Lung (tissue), 12 donors: ENCODE results near the gene EEF1AKMT2. TPM values are rescaled to one million over a fixed set of nuclear protein-coding genes. Genes with fewer than 3 reads are reported as not detected.

Source experiments
- ATAC-seq: fragments of 200-7000 bp; cut with Tn5 transposase; one replicate; pipeline ENCODE4 v1.9.1; 2020; ENCODE audit warnings: moderate number of reproducible peaks; ENCODE audit not compliant: insufficient read depth, low FRiP score
- DNase-seq, 3 donors: peaks; one replicate each; pipeline ENCODE4 v3.0.0-alpha.2; 2013 to 2017
- H3K27ac ChIP-seq, 2 donors: one replicate each; pipeline ENCODE4 v1.5.1; 2013; ENCODE audit warnings: mild to moderate bottlenecking in 2 of 2, moderate library complexity in 2 of 2, control low read depth in 1 of 2, inconsistent platforms in 1 of 2, low read depth in 1 of 2, low read length in 1 of 2
- H3K27me3 ChIP-seq, 3 donors: one replicate each; pipeline ENCODE4 v1.5.1; 2013; ENCODE audit warnings: low read length in 2 of 3; ENCODE audit not compliant: control insufficient read depth in 3 of 3, insufficient read depth in 3 of 3
- H3K36me3 ChIP-seq, 4 donors: one replicate each; pipeline ENCODE4 v1.5.1; 2013; ENCODE audit warnings: low read length in 4 of 4, mild to moderate bottlenecking in 1 of 4, moderate library complexity in 1 of 4; ENCODE audit not compliant: control insufficient read depth in 4 of 4, insufficient read depth in 4 of 4
- H3K4me1 ChIP-seq, 5 donors: one replicate each; pipeline ENCODE4 v1.5.1; 2013; ENCODE audit warnings: low read length in 5 of 5, mild to moderate bottlenecking in 2 of 5, moderate library complexity in 1 of 5; ENCODE audit not compliant: control insufficient read depth in 5 of 5, insufficient read depth in 5 of 5
- H3K4me3 ChIP-seq: one replicate; pipeline ENCODE4 v1.5.1; 2013; ENCODE audit warnings: mild to moderate bottlenecking, control low read depth, moderate library complexity
- H3K9ac ChIP-seq, 2 donors: one replicate each; pipeline ENCODE4 v1.5.1; 2013; ENCODE audit warnings: low read length in 2 of 2, control low read depth in 1 of 2; ENCODE audit not compliant: insufficient read depth in 1 of 2
- H3K9me3 ChIP-seq, 4 donors: one replicate each; pipeline ENCODE4 v1.5.1; 2013; ENCODE audit warnings: low read length in 3 of 4, mild to moderate bottlenecking in 1 of 4, moderate library complexity in 1 of 4; ENCODE audit not compliant: control insufficient read depth in 4 of 4, insufficient read depth in 3 of 4
- WGBS, 2 donors: extraction: QIAGEN DNeasy Blood & Tissue Kit; methylation state at CpG; one replicate each; pipeline ENCODE4 v1.1.7; 2013; 5-methylcytosine and 5-hydroxymethylcytosine counted together
- polyA plus RNA-seq, 2 donors: library from polyadenylated mRNA; stranded (reverse); fragments of 200-250 nt; gene quantifications; one replicate each; pipeline ENCODE4 v1.2.1, GENCODE V29; 2013
- total RNA-seq, 2 donors: library from RNA; depleted of rRNA in 1 of 2; stranded (reverse); fragments of >200 nt in 1 of 2; gene quantifications; one replicate each; pipeline ENCODE4 v1.2.1, GENCODE V29; 2014 to 2021
- TF ChIP-seq, protein P1 (sequence below): IDR thresholded peaks from 2 replicates; pipeline ENCODE4 v1.5.1; 2012; ENCODE audit warnings: mild to moderate bottlenecking; ENCODE audit errors: control extremely low read depth, extremely low read depth
- donor health status: control.
- donor health status: control.
- donor health status: Bipolar disorder and iron deficiency.
- donor health status: healthy.
- donor health status: DM: yes; HTN: yes; CAD: no.

EEF1AKMT2 gene
- total and polyA plus RNA-seq, 4 donors = 9.0 to 37.9 (median 16.0) TPM

- WGBS, 2 donors = 80 to 88% methylated on average over 5 of the region's 5 CpGs
- no peaks in the 10 kb centered on the region for H3K9me3 ChIP-seq
Measured at GRCh38 chr10:124756156-124756903, 35.4 kb downstream of the EEF1AKMT2 start.

GRCh38 chr10:124755581-124755980, 36.1 kb downstream of the EEF1AKMT2 start:
- TF ChIP-seq, protein P1, sequence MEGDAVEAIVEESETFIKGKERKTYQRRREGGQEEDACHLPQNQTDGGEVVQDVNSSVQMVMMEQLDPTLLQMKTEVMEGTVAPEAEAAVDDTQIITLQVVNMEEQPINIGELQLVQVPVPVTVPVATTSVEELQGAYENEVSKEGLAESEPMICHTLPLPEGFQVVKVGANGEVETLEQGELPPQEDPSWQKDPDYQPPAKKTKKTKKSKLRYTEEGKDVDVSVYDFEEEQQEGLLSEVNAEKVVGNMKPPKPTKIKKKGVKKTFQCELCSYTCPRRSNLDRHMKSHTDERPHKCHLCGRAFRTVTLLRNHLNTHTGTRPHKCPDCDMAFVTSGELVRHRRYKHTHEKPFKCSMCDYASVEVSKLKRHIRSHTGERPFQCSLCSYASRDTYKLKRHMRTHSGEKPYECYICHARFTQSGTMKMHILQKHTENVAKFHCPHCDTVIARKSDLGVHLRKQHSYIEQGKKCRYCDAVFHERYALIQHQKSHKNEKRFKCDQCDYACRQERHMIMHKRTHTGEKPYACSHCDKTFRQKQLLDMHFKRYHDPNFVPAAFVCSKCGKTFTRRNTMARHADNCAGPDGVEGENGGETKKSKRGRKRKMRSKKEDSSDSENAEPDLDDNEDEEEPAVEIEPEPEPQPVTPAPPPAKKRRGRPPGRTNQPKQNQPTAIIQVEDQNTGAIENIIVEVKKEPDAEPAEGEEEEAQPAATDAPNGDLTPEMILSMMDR = no peak
- ATAC-seq (no peak), DNase-seq (no peak)
- Histone ChIP-seq H3K36me3 (peaks cover 4 to 15% (median 8%) of the 10 kb centered on the region in 4 donors), H3K27me3 (no peaks in the 10 kb centered on the region), H3K9ac (no peak overlapping the region), H3K4me1 (peaks cover 0 to 3% (median 0%) of the 10 kb centered on the region in 5 donors), H3K27ac (no peak overlapping the region), H3K4me3 (no peak overlapping the region), H3K9me3 (no peaks in the 10 kb centered on the region)
- 79 to 90% methylated on average over 2 of the region's 2 CpGs for WGBS, 2 donors

More at GRCh38 chr10:124756156-124756903, 35.4 kb downstream of the EEF1AKMT2 start:
- Histone ChIP-seq H3K9ac (no peak overlapping the region), H3K27me3 (no peaks in the 10 kb centered on the region), H3K27ac (no peak overlapping the region), H3K4me1 (peaks cover 0 to 3% (median 0%) of the 10 kb centered on the region in 5 donors), H3K36me3 (peaks cover 5 to 18% (median 7%) of the 10 kb centered on the region in 4 donors), H3K4me3 (no peak overlapping the region)
- DNase-seq (no peak), ATAC-seq (no peak)
- TF ChIP-seq, protein P1 = no peak

GRCh38 chr10:124754227-124754626, 37.5 kb downstream of the EEF1AKMT2 start:
- H3K27ac ChIP-seq = no peak overlapping the region
- H3K9ac ChIP-seq = no peak overlapping the region
- DNase-seq = no peak
- no peak for ATAC-seq
- peaks cover 4 to 12% (median 5%) of the 10 kb centered on the region in 4 donors for H3K36me3 ChIP-seq
- H3K4me1 ChIP-seq = peaks cover 0 to 3% (median 0%) of the 10 kb centered on the region in 5 donors
- H3K4me3 ChIP-seq = no peak overlapping the region
- H3K27me3 ChIP-seq = no peaks in the 10 kb centered on the region
- 97 to 99% methylated on average over 5 of the region's 5 CpGs for WGBS, 2 donors
- no peaks in the 10 kb centered on the region for H3K9me3 ChIP-seq
- TF ChIP-seq, protein P1 = no peak
